Erythroblast (primary cell): ENCODE results near the gene HLCS.

ENCODE experiments used
- GATA1 ChIP-seq: IDR thresholded peaks from 2 replicates; pipeline ENCODE4 v1.6.1; 2011; ENCODE audit warnings: low read depth, mild to moderate bottlenecking, control low read depth, low read length, moderate library complexity
- POLR2A ChIP-seq: IDR thresholded peaks from 2 replicates; pipeline ENCODE4 v1.6.1; 2011; ENCODE audit warnings: mild to moderate bottlenecking, low read length

DNA sequence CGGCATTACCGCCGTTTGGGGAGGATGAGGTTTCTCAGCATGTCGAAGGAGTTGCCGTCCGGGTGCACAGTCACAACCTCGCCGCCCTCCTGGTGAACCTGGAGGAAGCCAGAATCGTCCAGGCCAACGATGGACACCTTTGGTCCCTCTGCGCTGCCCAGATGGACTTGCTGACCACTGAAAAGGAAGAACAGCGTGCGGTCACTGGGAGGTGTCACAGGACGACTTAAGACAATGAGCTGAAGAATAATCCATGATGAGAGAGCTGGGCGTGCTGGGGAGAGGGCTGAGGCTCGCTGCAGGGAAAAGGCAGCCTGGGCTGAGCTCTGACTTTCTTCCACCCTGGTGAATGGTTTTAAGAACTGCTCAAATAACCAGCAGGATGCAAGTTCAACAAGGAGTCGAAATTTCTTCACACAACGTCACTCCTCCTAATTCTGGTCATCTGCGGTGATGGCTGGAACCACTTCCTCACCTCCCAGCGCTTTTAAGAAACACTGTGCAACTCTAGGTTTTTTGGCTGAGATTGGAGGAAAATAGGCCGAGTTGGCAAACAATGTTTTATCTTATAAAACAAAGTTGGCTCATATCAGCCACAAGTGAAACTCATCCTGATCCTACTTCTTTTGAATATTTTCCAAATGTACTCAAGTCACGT is 212.1 kb downstream of the HLCS start:
- TF ChIP-seq POLR2A (no peak), GATA1 (no peak)
